Mesendoderm (in vitro differentiated cells): Measurements from ENCODE around the gene RHPN2. TPM values are rescaled to one million over a fixed set of nuclear protein-coding genes. Genes with fewer than 3 reads are reported as not detected.

Source experiments
- DNase-seq: peaks from one replicate; pipeline ENCODE4 v3.0.0; 2013
- H2AK5ac ChIP-seq: 2 replicates; pipeline ENCODE4 v1.6.1; 2013; ENCODE audit warnings: low read length, inconsistent platforms
- H2BK120ac ChIP-seq: 2 replicates; pipeline ENCODE4 v1.6.1; 2013; ENCODE audit warnings: low read depth, mild to moderate bottlenecking, low read length, moderate library complexity, mixed read lengths
- H2BK15ac ChIP-seq: replicated peaks from 2 replicates; pipeline ENCODE4 v1.6.1; 2013; ENCODE audit warnings: low read depth, mild to moderate bottlenecking, moderate library complexity
- H2BK5ac ChIP-seq: 2 replicates; pipeline ENCODE4 v1.6.1; 2013; ENCODE audit warnings: low read length, inconsistent platforms
- H3K18ac ChIP-seq: 2 replicates; pipeline ENCODE4 v1.6.1; 2013; ENCODE audit warnings: mild to moderate bottlenecking, low read length, mixed read lengths
- H3K23ac ChIP-seq: one replicate; pipeline ENCODE4 v1.6.1; 2013; ENCODE audit warnings: low read length
- H3K27ac ChIP-seq: 2 replicates; pipeline ENCODE4 v1.5.1; 2013; ENCODE audit warnings: low read depth, mild to moderate bottlenecking, inconsistent platforms, low read length, moderate library complexity
- H3K27me3 ChIP-seq: 2 replicates; pipeline ENCODE4 v1.6.1; 2013; ENCODE audit warnings: low read length, control low read depth, mild to moderate bottlenecking, inconsistent platforms; ENCODE audit not compliant: insufficient read depth, poor library complexity
- H3K36me3 ChIP-seq: 2 replicates; pipeline ENCODE4 v1.6.1; 2013; ENCODE audit warnings: low read length, inconsistent platforms; ENCODE audit not compliant: control insufficient read depth, insufficient read depth
- H3K4ac ChIP-seq: one replicate; pipeline ENCODE4 v1.6.1; 2013; ENCODE audit warnings: low read depth, mild to moderate bottlenecking, low read length, moderate library complexity
- H3K4me1 ChIP-seq: 2 replicates; pipeline ENCODE4 v1.6.1; 2013; ENCODE audit warnings: low read depth, low read length, inconsistent platforms; ENCODE audit not compliant: control insufficient read depth
- H3K4me2 ChIP-seq: 2 replicates; pipeline ENCODE4 v1.6.1; 2013; ENCODE audit warnings: low read length
- H3K4me3 ChIP-seq: 2 replicates; pipeline ENCODE4 v1.5.1; 2013; ENCODE audit warnings: mild to moderate bottlenecking, low read length
- H3K56ac ChIP-seq: one replicate; pipeline ENCODE4 v1.6.1; 2013; ENCODE audit warnings: low read length
- H3K79me1 ChIP-seq: 2 replicates; pipeline ENCODE4 v1.6.1; 2013; ENCODE audit warnings: low read length, inconsistent platforms
- H3K79me2 ChIP-seq: 2 replicates; pipeline ENCODE4 v1.6.1; 2013; ENCODE audit warnings: mild to moderate bottlenecking, low read length; ENCODE audit not compliant: control insufficient read depth, insufficient read depth
- H3K9ac ChIP-seq: 2 replicates; pipeline ENCODE4 v1.6.1; 2013; ENCODE audit warnings: low read length, inconsistent platforms
- H4K5ac ChIP-seq: one replicate; pipeline ENCODE4 v1.6.1; 2013; ENCODE audit warnings: low read length
- H4K8ac ChIP-seq: one replicate; pipeline ENCODE4 v1.6.1; 2013; ENCODE audit warnings: low read depth, mild to moderate bottlenecking, control low read depth, low read length, moderate library complexity
- WGBS: extraction: QIAGEN DNeasy Blood & Tissue Kit; methylation state at CpG from one replicate; pipeline ENCODE4 v1.1.7; 2013; ENCODE audit warnings: low lambda C conversion rate, missing lambda C conversion rate; ENCODE audit not compliant: insufficient coverage; ENCODE audit errors: extremely low coverage; 5-methylcytosine and 5-hydroxymethylcytosine counted together
- polyA plus RNA-seq, 2 experiments: library from polyadenylated mRNA; stranded (reverse); fragments of 200-250 nt; gene quantifications; one replicate each; pipeline ENCODE4 v1.2.3, GENCODE V29; 2013

Gene RHPN2
- polyA plus RNA-seq (2013, experiment 1 of 2), result 9.9 TPM
- polyA plus RNA-seq (2013, experiment 2 of 2), result 7.9 TPM

DNA sequence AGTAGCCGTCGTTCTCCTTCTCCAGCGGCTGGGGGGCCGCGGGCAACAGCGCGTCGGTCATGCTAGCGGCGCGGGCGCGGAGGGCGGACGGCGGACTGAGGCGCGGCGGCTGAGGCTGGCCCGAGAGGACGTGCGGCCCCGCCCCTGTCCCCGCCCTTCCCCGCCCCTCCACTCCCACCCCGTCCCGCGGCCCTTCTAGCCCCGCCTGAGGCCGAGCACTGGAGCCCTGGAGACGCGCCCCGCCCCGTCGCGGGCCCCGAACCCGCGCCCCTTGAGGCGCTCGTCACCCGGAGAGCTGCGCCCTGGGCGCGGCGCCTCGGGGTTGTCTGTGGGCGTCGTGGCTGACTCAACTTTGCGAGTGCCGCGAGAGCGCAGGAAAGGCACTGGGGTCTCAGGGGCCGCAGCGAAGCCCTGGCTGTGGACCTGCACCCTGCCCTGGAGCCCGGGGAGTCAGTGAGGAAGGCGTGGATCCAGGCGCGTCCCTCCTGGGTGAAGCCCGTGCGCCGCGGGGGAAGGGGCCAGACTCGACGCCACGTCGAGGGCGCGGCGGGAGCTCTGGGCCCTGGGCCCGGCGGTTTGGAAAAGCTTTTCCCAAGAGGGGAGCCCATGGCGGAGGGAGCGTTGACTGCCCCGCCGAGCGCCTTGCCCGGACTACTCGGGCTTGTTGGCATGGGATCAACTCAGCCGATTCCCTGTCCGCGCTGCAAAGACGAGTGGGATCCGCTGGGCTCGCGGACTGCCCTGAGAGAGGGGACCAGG lies at the start of gene RHPN2:
Gene RHPN2, minus strand, starts transcription at position 97 of the 759 bp plus-strand sequence. Its CDS starts 36 bp downstream, at position 61.
- no peak within 1 kb of the TSS for H4K8ac ChIP-seq
- H3K27ac ChIP-seq, result no peak within 1 kb of the TSS
- no peak within 1 kb of the TSS for H4K5ac ChIP-seq
- H3K79me1 ChIP-seq, result peaks cover 6% of the 10 kb centered on the region
- H3K18ac ChIP-seq, result peak within 1 kb of the TSS; percentile 45
- no peak within 1 kb of the TSS for H2BK5ac ChIP-seq
- peaks cover 9% of the 10 kb centered on the region for H3K79me2 ChIP-seq
- WGBS, result no CpG with 5 or more reads among the region's 86 CpGs
- H3K4ac ChIP-seq, result peak within 1 kb of the TSS; percentile 26
- no peak within 1 kb of the TSS for H2BK120ac ChIP-seq
- no peak within 1 kb of the TSS for H3K23ac ChIP-seq
- peak within 1 kb of the TSS; percentile 70 for H3K9ac ChIP-seq
- H3K4me1 ChIP-seq, result no peaks in the 10 kb centered on the region
- no peak within 1 kb of the TSS for H2AK5ac ChIP-seq
- no peaks in the 10 kb centered on the region for H3K36me3 ChIP-seq
- H2BK15ac ChIP-seq, result no peak within 1 kb of the TSS
- H3K4me3 ChIP-seq, result peak within 1 kb of the TSS; percentile 62
- DNase-seq, result peak; percentile 74
- H3K27me3 ChIP-seq, result no peaks in the 10 kb centered on the region
- H3K4me2 ChIP-seq, result peak within 1 kb of the TSS; percentile 92
- peak within 1 kb of the TSS; percentile 90 for H3K56ac ChIP-seq

DNA sequence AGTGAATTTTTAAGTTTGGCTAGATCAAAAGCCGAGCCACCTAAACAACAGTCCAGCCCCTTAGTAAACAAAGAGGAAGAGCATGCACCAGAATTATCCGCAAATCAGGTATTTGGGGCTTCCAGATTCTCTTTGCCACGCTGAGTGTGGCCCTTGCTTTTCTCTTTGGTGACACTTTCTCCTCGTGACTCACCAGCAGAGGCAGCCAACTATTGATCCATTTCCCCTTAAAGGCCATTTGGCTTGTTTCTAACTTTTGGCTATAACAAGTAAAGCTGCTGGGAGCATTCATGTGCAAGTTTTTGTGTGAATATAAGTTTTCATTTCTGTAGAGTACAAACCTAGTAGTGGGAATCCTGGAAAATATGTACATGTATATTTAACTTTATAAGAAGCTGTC lies 49.6 kb upstream of the RHPN2 start:
- H3K56ac ChIP-seq, result no peak overlapping the region
- H3K18ac ChIP-seq, result no peak overlapping the region
- no peak overlapping the region for H3K4me3 ChIP-seq
- H3K4ac ChIP-seq, result no peak overlapping the region
- no peak overlapping the region for H2BK120ac ChIP-seq
- H3K27ac ChIP-seq, result no peak overlapping the region
- no peak overlapping the region for H2BK15ac ChIP-seq
- no CpG with 5 or more reads among the region's 4 CpGs for WGBS
- H3K36me3 ChIP-seq, result peaks cover 3% of the 10 kb centered on the region
- no peaks in the 10 kb centered on the region for H3K4me1 ChIP-seq
- no peak for DNase-seq
- no peaks in the 10 kb centered on the region for H3K79me1 ChIP-seq
- H4K8ac ChIP-seq, result no peak overlapping the region
- no peak overlapping the region for H3K23ac ChIP-seq
- no peak overlapping the region for H4K5ac ChIP-seq
- H2AK5ac ChIP-seq, result no peak overlapping the region
- no peak overlapping the region for H3K4me2 ChIP-seq
- no peaks in the 10 kb centered on the region for H3K27me3 ChIP-seq
- H2BK5ac ChIP-seq, result no peak overlapping the region
- H3K79me2 ChIP-seq, result no peaks in the 10 kb centered on the region
- no peak overlapping the region for H3K9ac ChIP-seq

DNA sequence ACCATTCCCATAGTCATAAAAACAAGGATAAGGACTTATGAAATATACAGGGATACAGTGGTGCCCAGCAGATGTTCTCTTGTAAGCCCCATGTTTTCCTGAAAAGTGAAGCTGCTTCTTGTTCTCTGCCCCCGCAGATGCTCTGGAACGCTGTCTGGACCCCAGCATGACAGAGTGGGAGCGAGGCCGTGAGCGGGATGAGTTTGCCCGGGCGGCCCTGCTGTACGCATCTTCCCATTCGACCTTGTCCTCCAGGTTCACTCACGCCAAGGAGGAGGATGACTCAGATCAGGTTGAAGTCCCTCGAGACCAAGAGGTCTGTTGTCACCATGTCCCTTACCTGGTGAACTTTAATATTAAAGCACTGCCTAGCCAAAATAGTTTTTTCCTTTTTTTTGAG lies 46.9 kb upstream of the RHPN2 start:
- H3K79me1 ChIP-seq, result no peaks in the 10 kb centered on the region
- H4K5ac ChIP-seq, result no peak overlapping the region
- no peak overlapping the region for H3K18ac ChIP-seq
- no peak overlapping the region for H3K4ac ChIP-seq
- H2BK5ac ChIP-seq, result no peak overlapping the region
- no peak overlapping the region for H3K23ac ChIP-seq
- H3K9ac ChIP-seq, result no peak overlapping the region
- H4K8ac ChIP-seq, result no peak overlapping the region
- no CpG with 5 or more reads among the region's 11 CpGs for WGBS
- no peak overlapping the region for H3K4me3 ChIP-seq
- no peak overlapping the region for H2BK15ac ChIP-seq
- no peaks in the 10 kb centered on the region for H3K4me1 ChIP-seq
- no peak overlapping the region for H3K56ac ChIP-seq
- no peak for DNase-seq
- peaks cover 3% of the 10 kb centered on the region for H3K36me3 ChIP-seq
- no peak overlapping the region for H3K4me2 ChIP-seq
- H3K27ac ChIP-seq, result no peak overlapping the region
- no peak overlapping the region for H2BK120ac ChIP-seq
- H3K27me3 ChIP-seq, result no peaks in the 10 kb centered on the region
- no peak overlapping the region for H2AK5ac ChIP-seq
- no peaks in the 10 kb centered on the region for H3K79me2 ChIP-seq

DNA sequence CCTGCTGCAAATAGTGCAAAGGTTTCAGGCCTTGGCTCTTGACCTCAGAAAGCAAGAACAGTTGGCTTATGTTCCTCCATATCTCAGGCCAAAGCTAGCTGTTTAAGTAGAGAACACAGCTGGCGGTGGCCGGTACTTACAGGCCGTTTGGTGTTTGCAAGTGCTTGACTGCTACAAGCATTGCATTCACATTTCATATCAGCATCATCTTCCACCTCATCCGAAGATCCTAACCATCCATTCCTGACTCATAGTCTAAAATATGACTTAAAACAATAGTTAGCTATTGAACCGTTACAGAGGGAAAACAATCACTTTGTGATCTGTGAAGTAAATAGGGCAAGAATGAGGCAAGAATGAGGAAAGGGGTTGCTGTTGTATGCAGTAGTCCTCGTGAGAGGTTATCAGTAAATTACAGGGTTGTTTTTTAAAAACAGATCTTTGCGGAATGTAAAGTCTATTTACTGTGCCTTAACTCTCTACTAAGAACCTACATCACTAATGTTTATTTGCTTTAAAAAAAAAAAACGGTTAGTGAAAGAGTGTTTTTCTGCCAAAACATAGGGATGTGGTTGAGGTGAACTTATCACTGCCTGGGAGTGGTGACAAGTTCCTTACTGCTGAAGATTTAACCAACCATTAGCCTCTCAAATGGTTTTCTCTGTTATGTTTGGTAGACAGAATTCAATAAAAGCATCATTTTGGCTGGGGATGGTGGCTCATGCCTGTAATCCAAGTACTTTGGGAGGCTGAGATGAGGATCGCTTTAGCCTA lies 45.6 kb upstream of the RHPN2 start:
- DNase-seq, result no peak
- H3K27ac ChIP-seq, result no peak overlapping the region
- no peak overlapping the region for H3K4me2 ChIP-seq
- H3K4me3 ChIP-seq, result no peak overlapping the region
- no peaks in the 10 kb centered on the region for H3K79me1 ChIP-seq
- WGBS, result no CpG with 5 or more reads among the region's 9 CpGs
- no peak overlapping the region for H3K23ac ChIP-seq
- H3K9ac ChIP-seq, result no peak overlapping the region
- peaks cover 3% of the 10 kb centered on the region for H3K36me3 ChIP-seq
- H4K5ac ChIP-seq, result no peak overlapping the region
- H2AK5ac ChIP-seq, result no peak overlapping the region
- no peaks in the 10 kb centered on the region for H3K79me2 ChIP-seq
- H3K56ac ChIP-seq, result no peak overlapping the region
- no peak overlapping the region for H2BK120ac ChIP-seq
- no peaks in the 10 kb centered on the region for H3K27me3 ChIP-seq
- H3K4me1 ChIP-seq, result no peaks in the 10 kb centered on the region
- no peak overlapping the region for H3K4ac ChIP-seq
- no peak overlapping the region for H2BK15ac ChIP-seq
- no peak overlapping the region for H4K8ac ChIP-seq
- no peak overlapping the region for H3K18ac ChIP-seq
- no peak overlapping the region for H2BK5ac ChIP-seq

DNA sequence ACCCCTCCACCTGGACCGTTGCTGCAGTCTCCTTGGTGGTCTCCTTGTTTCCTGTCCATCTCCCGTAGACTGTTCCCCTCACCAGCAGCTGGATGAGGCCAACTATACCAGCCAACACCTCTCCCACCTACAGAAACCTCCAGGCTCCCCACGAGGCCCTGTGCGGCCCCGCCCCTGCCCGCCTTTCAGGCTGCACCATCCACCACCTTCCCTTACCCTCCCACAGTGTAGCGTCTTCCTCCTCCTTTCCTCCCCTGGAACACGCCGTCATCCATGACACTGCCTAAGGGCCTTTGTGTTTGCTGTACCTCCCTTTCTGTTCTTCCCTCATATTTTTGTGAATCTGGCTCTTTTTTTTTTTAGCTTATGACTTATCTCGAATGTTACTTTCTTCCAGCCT lies 43.5 kb upstream of the RHPN2 start:
- Histone ChIP-seq H3K27me3 (no peaks in the 10 kb centered on the region), H3K23ac (no peak overlapping the region), H4K8ac (no peak overlapping the region), H3K79me1 (no peaks in the 10 kb centered on the region), H3K4me1 (no peaks in the 10 kb centered on the region), H3K36me3 (no peaks in the 10 kb centered on the region), H3K9ac (no peak overlapping the region), H3K4me2 (no peak overlapping the region), H3K79me2 (no peaks in the 10 kb centered on the region), H4K5ac (no peak overlapping the region), H3K18ac (no peak overlapping the region), H3K4ac (no peak overlapping the region), H2BK5ac (no peak overlapping the region), H3K56ac (no peak overlapping the region), H2BK120ac (no peak overlapping the region), H3K4me3 (no peak overlapping the region), H2BK15ac (no peak overlapping the region), H3K27ac (no peak overlapping the region), H2AK5ac (no peak overlapping the region)
- no CpG with 5 or more reads among the region's 10 CpGs for WGBS
- no peak for DNase-seq
